Activated CD8-positive, alpha-beta memory T cell treated with anti-CD3 and anti-CD28 coated beads for 1 hour (primary cell): ENCODE data around the gene MORN5.

ENCODE experiments used
- DNase-seq, 2 donors: peaks; one replicate each; pipeline ENCODE4 v3.0.0-alpha.2; 2020; ENCODE audit warnings: low read depth in 1 of 2; ENCODE audit errors: extremely low read depth in 1 of 2

MORN5 gene

GRCh38 chr9:122228568-122229484 is 69.1 kb downstream of the MORN5 start, which contains the start of gene LHX6:
LHX6 (minus strand) TSS chr9:122228957; CDS start chr9:122228740, 217 bp downstream.
- no peak for DNase-seq

GRCh38 chr9:122229485-122229837 is 69.8 kb downstream of the MORN5 start:
- no peak for DNase-seq

GRCh38 chr9:122232796-122233306 is 73.1 kb downstream of the MORN5 start:
- no peak for DNase-seq

- no peak for DNase-seq
These were observed 74.5 kb downstream of the MORN5 start for GRCh38 chr9:122234022-122234748.

- DNase-seq = no peak
These were observed 77.0 kb downstream of the MORN5 start for GRCh38 chr9:122236681-122237080.

- DNase-seq = no peak
These were observed 80.0 kb downstream of the MORN5 start for GRCh38 chr9:122239722-122240121.

GRCh38 chr9:122244349-122244748 is 84.6 kb downstream of the MORN5 start:
- no peak for DNase-seq

- DNase-seq = no peak
These were observed 87.0 kb downstream of the MORN5 start for GRCh38 chr9:122246666-122247065.

- no peak for DNase-seq
These were observed 88.7 kb downstream of the MORN5 start for GRCh38 chr9:122248448-122248865.
